PC-9 (cell line): ENCODE results near the gene GSTO1. TPM values are rescaled to one million over a fixed set of nuclear protein-coding genes. Genes with fewer than 3 reads are reported as not detected.
A peak's percentile ranks its signal among the peaks of the same experiment; 100 is the strongest.

Experiments
- BruUV-seq: library from RNA; stranded (reverse); fragments of 400-500 nt; replicated peaks from 2 replicates; lab custom pipeline; 2021; lab: Mats Ljungman, UMichigan
- CTCF ChIA-PET: fragments of 300-600 bp; sonication (Branson Sonifier 250); formaldehyde crosslinking; loops from one replicate; lab custom pipeline; 2022; ENCODE audit warnings: antibody characterized with exemption; lab: Charles Lee
- POLR2A ChIA-PET: fragments of 300-600 bp; sonication (Branson Sonifier 250); formaldehyde crosslinking; loops from one replicate; lab custom pipeline; 2022; ENCODE audit warnings: antibody characterized with exemption; ENCODE audit not compliant: unreplicated experiment; lab: Charles Lee
- DNase-seq, 2 experiments: peaks; one replicate each; pipeline versions ENCODE4 v3.0.0 to v3.0.0-alpha.2; 2015 to 2022; ENCODE audit warnings: mixed read lengths in 1 of 2
- H2AFZ ChIP-seq: fragments of 200-600 bp; sonication (generic); 2 replicates; pipeline ENCODE4 v1.8.1; 2017; ENCODE audit warnings: antibody characterized with exemption
- H3F3A ChIP-seq: fragments of 200-600 bp; sonication (generic); 2 replicates; pipeline ENCODE4 v1.8.1; 2017; ENCODE audit warnings: antibody characterized with exemption, mild to moderate bottlenecking, low read depth; ENCODE audit not compliant: insufficient read depth
- H3K27ac ChIP-seq: fragments of 200-600 bp; sonication (generic); 2 replicates; pipeline ENCODE4 v1.6.1; 2016; ENCODE audit warnings: mixed run types
- H3K27me3 ChIP-seq: fragments of 200-600 bp; sonication (generic); 2 replicates; pipeline ENCODE4 v1.6.1; 2016; ENCODE audit warnings: low read depth, mixed run types; ENCODE audit not compliant: insufficient read depth
- H3K36me3 ChIP-seq: fragments of 200-600 bp; sonication (generic); 2 replicates; pipeline ENCODE4 v1.6.1; 2016; ENCODE audit warnings: low read depth, mixed run types
- H3K4me1 ChIP-seq: fragments of 200-600 bp; sonication (generic); replicated peaks from 2 replicates; pipeline ENCODE4 v1.6.1; 2016; ENCODE audit warnings: mixed run types; ENCODE audit not compliant: insufficient read depth
- H3K4me2 ChIP-seq: fragments of 200-600 bp; sonication (generic); 2 replicates; pipeline ENCODE4 v1.6.1; 2017; ENCODE audit warnings: mixed run types
- H3K4me3 ChIP-seq: fragments of 200-600 bp; sonication (generic); 2 replicates; pipeline ENCODE4 v1.6.1; 2016; ENCODE audit warnings: mixed run types
- H3K79me2 ChIP-seq: fragments of 200-600 bp; sonication (generic); 2 replicates; pipeline ENCODE4 v1.6.1; 2017; ENCODE audit warnings: low read depth, mixed run types
- H3K9me2 ChIP-seq: fragments of 200-600 bp; sonication (generic); 2 replicates; pipeline ENCODE4 v1.8.1; 2017; ENCODE audit warnings: mild to moderate bottlenecking; ENCODE audit not compliant: insufficient read depth
- H3K9me3 ChIP-seq: fragments of 200-600 bp; sonication (generic); 2 replicates; pipeline ENCODE4 v1.8.1; 2016; ENCODE audit warnings: low read depth; ENCODE audit not compliant: insufficient read depth
- H4K20me1 ChIP-seq: fragments of 200-600 bp; sonication (generic); 2 replicates; pipeline ENCODE4 v1.8.1; 2017; ENCODE audit not compliant: insufficient read depth
- EZH2 ChIP-seq: fragments of 200-600 bp; sonication (generic); IDR thresholded peaks from 2 replicates; pipeline ENCODE4 v1.8.0; 2017; ENCODE audit warnings: antibody characterized with exemption, low read depth
- intact Hi-C: fragments of 100-400 bp; cut with micrococcal nuclease; formaldehyde crosslinking; loops from one replicate; pipeline ENCODE4 v1.10.0; 2022; ENCODE audit not compliant: unreplicated experiment
- total RNA-seq: library from RNA; stranded (reverse); gene quantifications from 2 replicates; pipeline ENCODE4 v1.2.3, GENCODE V29; 2021
- TF ChIP-seq, protein P1 (sequence below): fragments of 200-600 bp; sonication (generic); conservative IDR thresholded peaks from 2 replicates; pipeline ENCODE4 v1.6.1; 2017; ENCODE audit warnings: mixed run types, antibody characterized with exemption, mild to moderate bottlenecking, moderate library complexity

The GSTO1 gene
- total RNA-seq, 1 experiment from 2014 or later: 77.3 TPM

DNA sequence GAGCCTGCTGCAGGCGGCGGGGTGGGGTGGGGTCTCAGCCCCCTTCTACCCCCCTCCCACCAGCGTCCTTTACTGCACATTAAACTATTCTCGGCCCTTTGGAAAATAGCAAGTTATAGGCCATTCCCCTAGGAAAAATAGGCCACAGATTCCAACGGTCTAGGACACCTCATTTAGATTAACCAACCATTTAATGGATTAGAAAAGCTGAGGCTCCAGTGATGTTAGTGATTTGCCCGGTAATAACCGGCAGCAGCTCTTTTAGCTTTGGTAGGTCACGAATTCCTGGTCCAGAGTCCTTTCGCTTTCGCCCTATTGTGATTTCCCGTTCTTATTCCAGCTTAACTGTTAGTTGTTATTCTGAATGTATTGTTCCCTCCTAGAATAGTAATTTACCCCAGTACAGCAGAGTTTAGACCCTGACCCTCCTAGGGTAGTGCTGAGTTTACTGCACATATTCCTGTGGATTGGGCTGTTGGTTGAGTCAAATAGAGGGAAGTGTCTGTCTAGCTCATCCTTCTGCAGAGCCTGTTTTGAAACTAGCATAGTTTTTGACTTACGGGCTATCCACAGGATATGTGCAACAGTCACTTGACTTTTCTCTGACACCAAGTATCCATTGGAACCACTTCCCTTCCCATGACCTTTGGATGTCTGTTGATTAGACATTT lies 754 bp downstream of the GSTO1 start:
- H3K4me2 ChIP-seq: peak overlapping the region; percentile 76
- ChIA-PET POLR2A (interaction anchor here (0.6 to 0.9 kb wide), 4 partner anchors 21 to 783 kb away, joined by 3 to 7 read pairs (median 4); partner anchors contain the start of gene CFAP43), CTCF (interaction anchor here (0.5 to 0.8 kb wide), 2 partner anchors 96 to 212 kb away, joined by 3 read pairs; no protein-coding TSS in a partner anchor)
- H4K20me1 ChIP-seq: no peaks in the 10 kb centered on the region
- peaks cover 19% of the 10 kb centered on the region for H3F3A ChIP-seq
- H3K27me3 ChIP-seq: no peaks in the 10 kb centered on the region
- no peak for TF ChIP-seq EZH2
- TF ChIP-seq, protein P1, sequence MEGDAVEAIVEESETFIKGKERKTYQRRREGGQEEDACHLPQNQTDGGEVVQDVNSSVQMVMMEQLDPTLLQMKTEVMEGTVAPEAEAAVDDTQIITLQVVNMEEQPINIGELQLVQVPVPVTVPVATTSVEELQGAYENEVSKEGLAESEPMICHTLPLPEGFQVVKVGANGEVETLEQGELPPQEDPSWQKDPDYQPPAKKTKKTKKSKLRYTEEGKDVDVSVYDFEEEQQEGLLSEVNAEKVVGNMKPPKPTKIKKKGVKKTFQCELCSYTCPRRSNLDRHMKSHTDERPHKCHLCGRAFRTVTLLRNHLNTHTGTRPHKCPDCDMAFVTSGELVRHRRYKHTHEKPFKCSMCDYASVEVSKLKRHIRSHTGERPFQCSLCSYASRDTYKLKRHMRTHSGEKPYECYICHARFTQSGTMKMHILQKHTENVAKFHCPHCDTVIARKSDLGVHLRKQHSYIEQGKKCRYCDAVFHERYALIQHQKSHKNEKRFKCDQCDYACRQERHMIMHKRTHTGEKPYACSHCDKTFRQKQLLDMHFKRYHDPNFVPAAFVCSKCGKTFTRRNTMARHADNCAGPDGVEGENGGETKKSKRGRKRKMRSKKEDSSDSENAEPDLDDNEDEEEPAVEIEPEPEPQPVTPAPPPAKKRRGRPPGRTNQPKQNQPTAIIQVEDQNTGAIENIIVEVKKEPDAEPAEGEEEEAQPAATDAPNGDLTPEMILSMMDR: no peak
- H3K4me1 ChIP-seq: peaks cover 34% of the 10 kb centered on the region
- peak overlapping the region; percentile 86 for H2AFZ ChIP-seq
- BruUV-seq: TSS peak; percentile 49
- H3K9me3 ChIP-seq: no peaks in the 10 kb centered on the region
- peak overlapping the region; percentile 60 for H3K27ac ChIP-seq
- peak overlapping the region; percentile 83 for H3K4me3 ChIP-seq
- DNase-seq: peak in 1 of 2 experiments; percentile 49
- H3K36me3 ChIP-seq: peaks cover 21% of the 10 kb centered on the region; the same call in 1 of the 2 replicates
- H3K79me2 ChIP-seq: peaks cover 55% of the 10 kb centered on the region
- H3K9me2 ChIP-seq: no peaks in the 10 kb centered on the region
- intact Hi-C loops: loop anchor here (2.0 kb wide), 1 partner anchor 23 kb away; the partner anchor contains the start of gene CFAP43

DNA sequence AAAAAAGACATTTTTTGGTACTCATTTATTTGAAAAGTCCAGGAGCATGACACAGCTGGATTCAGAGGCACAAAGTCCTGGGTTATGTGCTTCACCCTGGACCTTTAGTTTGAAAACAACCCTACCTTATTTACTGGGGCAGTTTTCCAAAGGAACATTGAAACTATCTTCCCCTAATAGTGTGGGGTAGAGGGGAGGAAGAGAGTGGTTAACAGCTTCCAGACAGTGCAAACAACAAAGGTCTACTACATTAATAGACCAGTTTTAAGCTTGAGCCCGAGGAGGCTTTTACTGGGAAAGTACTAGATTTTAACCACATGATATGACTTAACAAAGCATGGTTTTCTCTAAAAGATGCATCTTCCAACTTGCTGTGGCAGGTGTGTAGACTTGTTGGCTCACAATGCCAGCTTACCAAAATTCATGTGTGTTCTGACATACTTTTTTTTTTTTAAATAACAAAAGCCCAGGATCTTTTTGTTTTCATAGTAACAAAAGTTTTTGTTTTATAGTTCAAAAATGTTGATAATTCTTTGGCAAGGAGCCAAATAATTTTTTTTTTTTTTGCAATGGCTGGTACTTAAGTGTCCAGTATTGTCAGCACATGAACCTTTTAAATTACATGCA lies 1.8 kb downstream of the GSTO1 start:
- Histone ChIP-seq H3K36me3 (peaks cover 24% of the 10 kb centered on the region; the same call in 1 of the 2 replicates), H4K20me1 (no peaks in the 10 kb centered on the region), H3K4me2 (peak overlapping the region; percentile 76), H3K79me2 (peaks cover 55% of the 10 kb centered on the region), H2AFZ (no peak overlapping the region), H3K4me1 (peaks cover 35% of the 10 kb centered on the region), H3K4me3 (peak overlapping the region; percentile 83), H3K9me3 (no peaks in the 10 kb centered on the region), H3K27ac (peak overlapping the region; percentile 60), H3K27me3 (no peaks in the 10 kb centered on the region), H3K9me2 (no peaks in the 10 kb centered on the region), H3F3A (peaks cover 19% of the 10 kb centered on the region)
- CTCF ChIA-PET: interaction anchor here (0.6 kb wide), 1 partner anchor 94 kb away, joined by 4 read pairs; no protein-coding TSS in a partner anchor
- BruUV-seq: no TSS peak
- POLR2A ChIA-PET: no interaction called here
- intact Hi-C loops: no loop called here
- DNase-seq: no peak
- TF ChIP-seq EZH2: no peak
- TF ChIP-seq, protein P1: no peak

GRCh38 chr10:104257235-104257634 lies 2.5 kb downstream of the GSTO1 start:
- DNase-seq: no peak
- Histone ChIP-seq H3K27me3 (no peaks in the 10 kb centered on the region), H4K20me1 (no peaks in the 10 kb centered on the region), H3K79me2 (peaks cover 55% of the 10 kb centered on the region), H3K9me2 (no peaks in the 10 kb centered on the region), H3K4me1 (peaks cover 35% of the 10 kb centered on the region), H3K4me2 (peak overlapping the region; percentile 76), H3K9me3 (no peaks in the 10 kb centered on the region), H3K4me3 (peak overlapping the region; percentile 83; the same call in 1 of the 2 replicates), H2AFZ (no peak overlapping the region), H3K36me3 (peaks cover 24% of the 10 kb centered on the region; the same call in 1 of the 2 replicates), H3F3A (peaks cover 19% of the 10 kb centered on the region), H3K27ac (peak overlapping the region; percentile 37; the same call in 1 of the 2 replicates)
- POLR2A ChIA-PET: no interaction called here
- intact Hi-C loops: no loop called here
- CTCF ChIA-PET: no interaction called here
- TF ChIP-seq, protein P1: no peak
- TF ChIP-seq EZH2: no peak
- no TSS peak for BruUV-seq
